Stimulated activated CD4-positive, alpha-beta T cell treated with anti-CD3 and anti-CD28 coated beads, Interleukin-2, amount 100 ng/mL, for 4 hours (primary cell): Measurements from ENCODE around the gene ATAD3A.
"Not testable (repeated sequence)": the region's sequence is repeated elsewhere in the genome, so short reads cannot be mapped to it uniquely, and the experiment has no call there.

ENCODE experiments used
- DNase-seq: peaks from one replicate; pipeline ENCODE4 v3.0.0-alpha.2; 2020; ENCODE audit warnings: low read depth

Gene ATAD3A

DNA sequence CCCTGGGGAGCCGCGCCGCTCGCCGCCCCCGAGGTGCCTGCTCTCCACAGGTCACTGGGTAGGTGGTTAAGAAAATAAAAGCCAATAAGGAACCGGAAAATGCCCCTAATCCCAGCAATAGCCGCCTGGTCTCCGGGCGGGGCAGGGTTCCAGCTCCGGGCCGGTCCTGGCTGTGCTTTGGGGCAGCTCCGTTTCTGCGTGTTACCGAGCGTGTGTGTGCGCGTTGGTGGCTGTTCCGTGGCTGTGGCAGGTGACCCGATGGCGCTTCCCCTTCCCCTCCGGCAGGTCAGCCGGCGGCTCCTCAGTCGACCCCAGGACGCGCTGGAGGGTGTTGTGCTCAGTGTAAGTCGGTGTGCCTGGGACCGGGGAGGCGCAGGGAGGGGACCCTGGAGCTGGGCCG is 11.3 kb downstream of the ATAD3A start:
- not testable (repeated sequence) for DNase-seq

DNA sequence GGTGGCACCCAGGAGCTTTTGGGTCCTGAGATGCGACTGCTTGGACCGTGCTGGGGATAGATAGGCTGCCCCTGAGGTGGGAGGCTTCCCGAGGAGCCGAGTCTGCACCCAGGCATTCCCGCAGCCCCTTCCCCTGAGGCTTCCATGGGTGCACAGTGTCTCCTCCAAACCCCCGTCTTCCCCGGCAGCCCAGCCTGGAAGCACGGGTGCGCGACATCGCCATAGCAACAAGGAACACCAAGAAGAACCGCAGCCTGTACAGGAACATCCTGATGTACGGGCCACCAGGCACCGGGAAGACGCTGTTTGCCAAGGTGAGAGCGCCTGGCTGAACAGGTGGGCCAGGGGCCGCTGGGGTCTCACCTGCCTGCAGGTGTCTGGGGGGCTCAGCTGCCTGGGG is 11.7 kb downstream of the ATAD3A start:
- not testable (repeated sequence) for DNase-seq

DNA sequence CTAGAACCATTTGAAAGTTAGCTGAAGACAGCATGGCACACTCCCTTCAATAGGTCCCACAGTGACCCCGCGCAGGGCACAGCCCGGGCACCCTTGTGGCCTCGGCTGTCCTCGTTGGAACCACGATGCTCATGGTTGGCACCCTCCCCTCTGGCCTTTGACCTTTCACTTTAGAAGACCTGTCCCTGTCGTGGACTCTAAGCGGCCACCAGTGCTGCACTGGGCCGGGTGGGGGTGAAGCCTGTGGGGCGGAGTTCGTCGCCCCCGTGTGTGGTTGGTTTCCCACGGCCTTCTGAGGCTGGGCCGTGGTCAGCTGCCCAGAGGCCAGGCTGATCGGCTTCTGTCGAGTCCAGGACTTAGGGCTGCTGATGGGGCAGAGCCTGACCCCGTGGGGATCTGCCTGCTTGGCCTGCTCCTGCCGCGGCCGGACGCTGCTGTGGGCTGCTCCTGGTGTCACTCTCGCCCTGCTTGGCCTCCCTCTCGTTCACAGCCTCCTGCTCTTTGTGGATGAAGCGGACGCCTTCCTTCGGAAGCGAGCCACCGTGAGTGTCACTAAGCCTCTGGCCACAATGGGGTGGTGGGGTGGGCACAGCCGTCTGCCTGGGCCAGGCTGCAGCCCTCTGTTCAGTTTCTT is 12.9 kb downstream of the ATAD3A start:
- not testable (repeated sequence) for DNase-seq

DNA sequence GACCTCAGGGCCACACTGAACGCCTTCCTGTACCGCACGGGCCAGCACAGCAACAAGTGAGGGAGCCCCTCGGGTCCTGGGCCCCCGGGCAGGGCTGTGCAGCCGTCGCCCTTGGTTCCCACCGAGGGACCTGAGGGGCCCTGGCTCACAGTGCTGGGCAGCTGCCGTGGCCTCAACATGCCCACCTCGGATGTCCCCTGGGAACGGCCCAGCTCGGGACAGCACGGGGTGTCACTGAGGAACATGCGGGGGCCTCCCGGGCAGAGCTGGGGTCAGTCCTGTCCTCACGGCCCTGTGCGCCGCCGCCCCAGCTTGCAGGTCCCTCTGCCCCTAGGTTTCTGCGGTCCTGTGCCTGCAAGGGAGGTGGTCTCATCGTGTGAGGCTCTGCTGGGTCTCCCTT is 14.5 kb downstream of the ATAD3A start:
- DNase-seq = not testable (repeated sequence)

DNA sequence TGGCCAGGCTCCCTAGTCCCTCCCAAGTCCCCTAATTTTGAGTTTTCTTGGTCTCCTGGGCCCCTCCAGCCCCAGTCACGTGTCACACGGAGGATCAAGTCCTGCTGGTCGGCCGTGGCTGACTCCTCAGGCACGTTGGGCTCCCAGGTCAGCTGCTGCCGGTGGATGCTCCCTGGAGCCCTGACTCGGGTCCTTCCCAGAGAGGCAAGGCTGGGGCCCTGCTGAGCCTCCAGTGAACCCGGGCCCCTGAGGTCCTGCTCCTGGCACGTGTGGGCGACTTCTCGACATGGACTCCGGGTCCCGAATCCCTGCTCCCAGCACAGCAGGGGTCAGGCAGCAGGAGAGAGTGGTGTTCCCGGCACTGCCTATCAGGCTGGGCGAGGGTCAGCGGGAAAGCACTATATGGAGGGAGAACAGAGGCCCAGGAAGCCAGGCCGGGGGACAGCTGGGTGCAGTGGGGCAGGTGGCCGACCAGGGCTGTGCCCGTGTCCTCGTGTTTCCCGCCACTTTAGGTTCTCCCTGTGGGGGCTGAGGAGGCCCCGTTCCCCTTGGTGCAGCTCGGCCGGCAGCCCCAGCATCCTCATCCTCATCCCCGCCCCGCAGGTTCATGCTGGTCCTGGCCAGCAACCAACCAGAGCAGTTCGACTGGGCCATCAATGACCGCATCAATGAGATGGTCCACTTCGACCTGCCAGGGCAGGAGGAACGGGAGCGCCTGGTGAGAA is 15.3 kb downstream of the ATAD3A start:
- DNase-seq = no peak

DNA sequence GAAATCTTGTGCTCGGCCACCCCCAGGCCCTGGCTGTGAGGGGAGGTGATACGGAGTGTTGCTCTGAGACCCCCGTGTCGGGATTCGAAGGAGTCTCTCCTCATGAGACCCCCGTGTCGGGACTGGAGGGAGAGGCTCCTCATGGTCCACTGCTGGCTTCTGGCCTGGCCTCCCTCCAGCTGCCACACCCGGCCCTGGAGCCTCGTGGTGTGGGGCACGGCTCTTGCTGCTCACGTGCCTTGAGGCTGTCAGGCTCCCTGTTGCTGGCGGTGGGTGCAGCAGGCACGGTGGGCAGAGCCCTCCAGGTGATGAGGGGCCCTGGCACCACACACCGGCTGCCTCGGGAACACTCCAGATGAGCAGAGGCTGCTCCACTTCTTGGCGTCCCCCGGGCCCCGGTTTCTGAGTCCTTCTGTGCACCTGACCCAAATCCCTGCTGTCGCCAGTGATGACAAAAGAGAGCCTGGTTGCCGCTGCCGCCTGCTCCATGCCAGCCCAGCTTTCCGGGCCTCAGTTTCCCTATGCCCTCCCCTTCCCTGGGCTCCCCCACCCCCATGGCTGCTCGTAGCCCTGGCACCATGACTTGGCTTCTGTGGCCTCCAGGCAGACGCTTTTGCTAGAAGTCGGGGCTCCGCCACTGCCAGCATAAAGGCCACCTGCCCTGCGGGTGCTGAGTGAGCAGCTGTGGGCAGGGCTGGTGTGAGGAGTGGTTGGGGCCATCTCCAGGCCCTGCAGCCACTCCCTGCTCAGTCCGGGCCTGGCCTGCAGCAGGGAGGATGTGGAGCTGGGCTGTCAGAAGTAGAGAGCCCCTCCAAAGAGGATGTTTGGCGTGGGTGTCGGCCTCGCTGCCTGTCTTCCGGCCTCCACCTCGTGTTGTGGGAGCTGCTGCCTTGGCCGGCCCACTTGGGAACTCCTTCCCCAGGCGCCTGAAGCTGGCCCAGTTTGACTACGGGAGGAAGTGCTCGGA is 16.6 kb downstream of the ATAD3A start:
- no peak for DNase-seq

DNA sequence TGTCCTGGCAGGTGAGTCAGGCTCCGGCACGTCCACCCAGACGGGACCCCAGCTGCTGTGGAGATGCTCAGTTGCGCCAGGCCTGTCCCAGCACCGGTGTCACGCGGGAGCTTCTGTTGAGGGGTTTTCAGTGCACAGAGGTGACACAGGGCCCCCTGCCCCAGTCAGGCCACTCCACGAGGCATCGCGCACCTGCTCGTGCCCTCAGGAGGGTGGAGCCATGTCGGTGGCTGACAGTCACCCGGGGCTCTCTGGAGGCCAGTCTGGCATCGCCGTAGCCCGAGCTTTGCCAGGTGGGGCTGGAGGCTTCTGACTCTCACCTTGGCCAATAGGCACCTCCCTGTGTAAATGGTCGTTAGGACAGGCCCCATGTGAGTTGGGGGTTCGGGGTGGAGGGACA is 17.4 kb downstream of the ATAD3A start:
- DNase-seq = no peak

DNA sequence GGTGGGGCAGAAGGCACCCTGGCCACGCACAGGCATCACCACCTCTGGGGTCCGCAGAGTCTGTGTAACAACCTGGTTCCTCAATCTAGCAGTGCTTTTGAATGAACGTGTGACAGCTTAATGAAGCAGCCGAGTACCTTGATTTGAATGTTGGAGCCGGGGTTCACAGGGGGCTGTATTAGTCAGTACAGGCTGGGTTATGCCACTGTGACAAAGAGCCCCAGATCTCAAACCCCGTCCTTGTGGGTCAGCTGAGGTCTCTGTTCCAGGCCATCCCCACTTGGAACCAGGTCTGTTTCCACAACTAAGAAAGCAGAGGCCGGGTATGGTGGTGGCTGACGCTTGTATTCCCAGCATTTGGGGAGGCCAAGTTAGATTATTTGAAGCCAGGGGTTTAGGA is 18.0 kb downstream of the ATAD3A start:
- DNase-seq = no peak

DNA sequence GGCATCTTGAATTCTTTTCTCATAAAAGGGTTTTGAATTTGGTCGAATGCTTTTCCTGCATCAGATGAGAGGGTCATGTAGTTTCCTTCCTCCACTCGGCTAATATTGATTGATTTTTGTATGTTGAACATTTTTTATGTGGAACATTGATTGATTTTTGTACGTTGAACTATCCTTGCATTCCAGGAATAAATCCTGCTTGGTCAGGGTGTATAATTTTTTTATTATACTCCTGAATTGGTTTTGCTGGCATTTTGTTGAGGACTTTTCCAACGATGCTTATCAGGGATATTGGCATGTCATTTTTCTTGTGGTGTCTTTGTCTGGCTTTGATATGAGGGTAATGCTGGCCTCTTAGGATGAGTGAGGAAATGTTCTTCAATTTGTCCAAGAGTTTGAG is 20.0 kb downstream of the ATAD3A start:
- no peak for DNase-seq

DNA sequence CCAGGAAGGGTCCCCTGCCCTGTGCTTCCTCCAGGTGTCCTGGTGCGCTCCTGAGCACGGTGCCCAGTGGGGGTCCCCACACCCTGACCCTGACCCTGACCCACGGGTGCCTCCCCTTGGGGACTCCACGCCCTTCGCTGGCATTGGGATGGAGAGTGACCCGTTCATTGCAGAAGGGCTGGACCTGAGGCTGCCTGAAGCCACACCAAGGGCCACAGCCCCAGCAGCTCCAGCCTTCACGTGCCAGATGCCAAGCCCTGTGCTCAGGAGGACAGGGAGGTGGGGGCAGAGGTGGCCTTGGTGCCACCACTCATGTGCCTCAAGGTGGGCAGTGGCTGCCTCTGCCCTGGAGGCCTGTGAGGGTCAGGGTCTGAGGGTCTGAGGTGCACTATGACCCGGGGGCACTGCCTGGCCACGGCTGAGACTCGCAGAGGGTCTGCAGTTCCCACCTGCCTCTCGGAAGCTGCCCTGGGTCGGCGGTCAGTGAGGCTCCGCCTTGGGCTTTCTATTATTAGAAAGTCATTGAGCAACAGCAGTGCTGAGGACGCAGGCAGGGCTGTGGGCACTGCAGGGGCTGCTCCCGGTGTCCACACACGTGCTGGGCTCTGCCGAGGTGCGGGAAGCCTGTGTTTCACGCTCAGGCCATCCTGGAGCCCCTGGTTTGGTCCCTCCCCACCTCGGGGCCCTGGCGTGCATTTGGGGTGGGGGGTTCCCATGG is 21.4 kb downstream of the ATAD3A start:
- DNase-seq = not testable (repeated sequence)

DNA sequence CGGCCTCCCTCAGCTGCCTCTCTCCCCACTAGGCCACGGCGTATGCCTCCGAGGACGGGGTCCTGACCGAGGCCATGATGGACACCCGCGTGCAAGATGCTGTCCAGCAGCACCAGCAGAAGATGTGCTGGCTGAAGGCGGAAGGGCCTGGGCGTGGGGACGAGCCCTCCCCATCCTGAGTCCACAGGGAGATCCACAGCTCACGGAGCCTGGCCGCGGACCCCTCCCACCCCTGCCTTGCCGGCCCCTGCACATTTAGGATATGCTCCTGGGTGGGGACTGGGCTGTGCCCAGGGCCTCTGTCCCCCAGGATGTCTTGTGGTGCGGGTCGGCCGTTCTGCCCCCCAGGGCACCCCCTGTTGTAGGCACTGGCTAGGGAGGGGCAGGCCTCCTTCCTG is 21.9 kb downstream of the ATAD3A start:
- DNase-seq = not testable (repeated sequence)

DNA sequence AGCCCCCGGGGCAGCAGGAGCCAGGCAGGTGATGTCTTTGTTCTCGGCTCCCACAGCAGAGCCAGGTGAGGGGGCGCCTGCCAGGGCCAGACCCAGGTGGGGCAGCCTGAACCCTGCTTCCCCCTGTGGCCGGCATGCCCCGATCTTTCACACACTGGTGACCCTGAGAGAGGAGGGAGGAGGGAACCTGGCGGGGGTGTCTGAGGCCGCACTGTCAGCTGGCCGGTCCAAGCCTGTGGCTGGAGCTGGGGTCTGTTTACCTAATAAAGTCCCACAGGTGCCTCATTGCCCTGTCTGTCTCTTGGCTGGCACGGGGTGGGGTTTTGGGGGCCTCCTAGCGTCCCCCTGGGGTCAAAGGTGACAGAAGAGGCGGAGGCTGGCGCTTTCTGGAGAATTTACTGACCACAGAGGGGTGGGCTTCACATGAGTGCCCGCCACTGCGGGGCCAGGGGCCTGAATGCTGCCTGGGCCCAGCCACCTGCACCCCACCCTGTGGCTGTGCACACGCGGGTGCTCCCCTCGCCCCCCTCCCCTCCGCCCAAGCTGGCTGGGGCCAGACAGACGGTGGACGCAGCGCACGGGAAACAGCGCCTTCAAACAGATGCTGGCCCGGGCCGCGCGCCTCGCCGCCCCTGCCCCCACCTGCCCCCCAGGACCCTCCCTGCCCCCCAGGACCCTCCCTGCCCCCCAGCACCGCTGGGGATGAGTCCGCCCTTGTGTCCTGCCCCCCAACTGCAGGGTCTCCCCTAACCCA is 22.6 kb downstream of the ATAD3A start:
- DNase-seq = no peak

DNA sequence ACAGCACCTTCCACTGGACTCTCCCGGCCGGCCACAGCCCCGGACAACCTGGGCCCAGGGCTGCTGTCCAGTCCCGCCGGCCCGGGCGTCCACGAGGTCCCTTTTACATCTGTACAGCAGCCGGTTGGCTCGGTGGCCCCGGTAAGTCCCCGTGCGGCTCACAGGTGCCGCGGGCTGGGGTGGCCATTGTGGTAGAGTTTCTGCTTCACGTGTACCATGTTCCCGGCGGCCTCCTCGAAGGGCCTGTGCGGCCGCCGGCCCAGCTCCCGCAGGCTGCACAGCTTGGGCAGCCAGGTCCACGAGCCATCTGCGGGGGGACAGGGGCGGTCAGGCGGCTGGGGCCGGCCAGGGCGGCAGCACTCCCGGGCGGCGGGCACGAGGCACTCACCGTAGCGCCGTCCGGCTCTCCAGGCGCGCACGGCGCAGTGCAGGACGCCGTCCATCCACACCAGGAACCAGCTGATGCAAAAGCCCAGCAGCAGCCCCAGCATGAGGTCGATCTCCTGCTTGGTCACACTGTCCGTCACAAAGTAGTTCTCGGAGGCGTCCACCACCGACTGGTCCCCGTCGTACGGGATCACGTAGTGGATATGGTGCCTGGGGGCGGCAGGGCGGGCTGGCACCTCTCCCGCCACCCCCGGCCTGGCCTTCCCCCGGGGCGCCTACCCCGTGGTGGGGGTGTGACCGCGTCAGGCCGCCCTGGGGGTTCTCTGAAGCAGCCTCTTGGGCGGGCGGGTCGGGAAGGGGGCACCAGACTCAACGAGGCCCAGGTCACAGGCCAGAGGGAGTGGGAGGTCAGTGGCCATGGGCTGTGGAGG is 23.4 kb downstream of the ATAD3A start:
- no peak for DNase-seq

DNA sequence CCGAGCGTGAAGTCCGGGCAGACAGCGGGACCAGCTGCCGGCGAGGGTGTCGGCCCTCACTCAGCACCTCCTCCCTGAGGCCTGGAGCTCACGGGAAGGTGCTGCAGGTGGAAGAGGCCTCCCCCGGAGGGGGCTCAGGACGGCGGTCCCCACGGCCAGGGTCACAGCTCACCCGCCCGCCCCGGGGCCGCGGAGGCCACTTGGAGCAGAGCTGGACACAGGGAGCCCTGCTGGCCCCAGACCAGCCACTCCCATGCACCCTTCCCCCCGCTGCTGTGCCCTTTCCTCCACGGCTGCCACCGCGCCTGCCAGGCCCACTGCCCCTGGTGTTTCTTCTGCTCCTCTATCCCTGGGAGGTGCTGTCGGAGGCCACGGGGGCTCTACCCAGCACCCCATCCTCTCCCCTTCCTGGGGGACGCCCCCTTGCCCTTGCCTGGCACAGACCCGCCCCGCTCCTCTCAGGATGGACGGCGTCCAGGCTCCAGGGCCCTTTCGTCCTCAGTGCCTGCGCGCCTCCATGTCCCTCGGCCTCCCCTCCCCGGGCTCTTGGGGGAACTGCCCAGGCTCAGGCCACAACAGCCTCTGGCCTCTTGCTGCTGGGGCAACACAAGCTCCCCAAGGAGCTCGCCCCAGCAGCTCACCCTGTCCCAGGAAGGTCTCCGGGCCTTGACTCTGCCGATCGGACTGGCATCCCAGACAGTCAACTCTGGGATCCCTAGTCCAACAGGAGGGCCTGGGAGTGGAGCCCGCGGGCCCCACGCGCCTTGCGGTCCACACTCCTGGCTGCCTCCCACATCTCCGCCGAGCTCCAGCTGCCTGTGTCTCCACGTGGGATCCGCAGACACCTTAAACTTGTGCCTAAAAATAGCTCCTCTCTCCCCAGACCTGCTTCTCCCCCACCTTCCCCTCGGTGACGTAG is 24.3 kb downstream of the ATAD3A start:
- DNase-seq = no peak

DNA sequence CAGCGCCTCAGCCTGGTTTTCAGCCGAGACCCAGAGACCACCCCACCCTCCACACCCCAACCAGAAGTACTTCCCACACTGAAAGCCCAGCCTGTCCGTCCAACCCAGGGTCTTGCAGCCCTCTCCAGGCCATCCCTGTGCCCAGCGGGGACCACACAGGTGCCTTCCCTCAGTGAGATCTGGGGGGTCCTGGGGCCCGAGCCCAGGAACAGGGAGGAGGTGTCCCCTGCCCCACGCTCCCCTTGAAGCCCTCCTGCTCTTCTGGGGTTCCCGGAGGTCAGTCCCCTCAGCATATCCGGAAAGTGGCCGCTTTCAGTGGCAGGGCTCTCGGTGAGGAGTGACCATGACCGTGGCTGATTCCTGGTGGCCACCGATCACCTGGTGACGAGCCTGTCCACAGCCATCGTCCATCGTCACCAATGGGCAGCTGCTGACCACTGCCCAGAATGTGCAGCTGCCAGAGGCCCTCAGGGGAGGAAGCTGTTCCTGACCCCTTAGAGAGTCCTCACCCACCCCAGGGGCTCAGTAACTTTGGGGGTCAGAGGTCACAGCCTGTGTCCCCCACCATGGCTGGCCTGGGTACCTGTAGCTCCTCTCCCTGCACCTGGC is 25.1 kb downstream of the ATAD3A start:
- no peak for DNase-seq

DNA sequence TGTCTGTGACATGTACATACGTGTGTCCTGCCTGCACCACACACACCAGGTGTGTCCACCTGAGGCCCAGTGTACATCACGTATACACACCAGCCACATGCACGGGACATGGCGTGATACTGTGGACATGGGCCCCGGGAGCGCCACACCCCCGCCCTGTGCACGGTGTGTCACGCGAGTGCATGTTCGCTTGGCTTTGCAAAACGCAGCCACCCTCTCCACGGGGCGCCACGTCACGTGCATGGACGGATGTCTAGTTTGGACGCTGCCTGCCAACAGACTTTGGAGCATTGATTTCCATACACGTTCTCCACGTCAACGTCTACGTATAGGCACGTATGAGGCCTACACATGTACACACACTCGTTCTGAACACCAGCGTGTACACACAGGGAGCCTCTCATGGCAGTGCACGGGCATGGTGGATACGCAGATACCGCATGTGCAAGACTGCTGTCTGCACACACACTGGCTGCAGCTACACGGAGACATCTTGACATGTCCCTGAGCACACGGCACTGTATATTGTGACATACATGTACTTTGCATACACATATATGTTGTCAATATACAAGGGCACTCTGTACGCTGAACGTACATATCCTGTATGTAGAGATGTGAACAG is 25.8 kb downstream of the ATAD3A start:
- no peak for DNase-seq

DNA sequence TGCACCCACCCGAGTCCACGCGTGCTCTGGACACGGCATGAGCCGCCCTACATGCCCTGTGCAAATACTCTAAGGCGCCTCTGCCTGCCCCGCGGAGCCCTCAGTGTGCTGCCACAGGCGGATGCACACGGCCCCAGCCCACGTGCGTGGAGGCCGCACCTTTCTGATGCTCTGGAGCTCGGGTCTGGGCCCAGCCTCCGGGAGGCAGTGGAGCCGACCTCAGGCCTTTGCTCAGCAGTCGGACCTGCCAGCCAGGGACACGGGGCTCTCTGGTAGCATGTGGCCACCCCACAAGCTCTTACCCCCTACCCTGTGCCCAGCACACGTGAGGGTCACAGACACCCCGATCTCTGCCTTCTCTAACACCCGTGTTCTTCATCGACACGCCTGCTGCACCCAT is 26.4 kb downstream of the ATAD3A start:
- DNase-seq = no peak

DNA sequence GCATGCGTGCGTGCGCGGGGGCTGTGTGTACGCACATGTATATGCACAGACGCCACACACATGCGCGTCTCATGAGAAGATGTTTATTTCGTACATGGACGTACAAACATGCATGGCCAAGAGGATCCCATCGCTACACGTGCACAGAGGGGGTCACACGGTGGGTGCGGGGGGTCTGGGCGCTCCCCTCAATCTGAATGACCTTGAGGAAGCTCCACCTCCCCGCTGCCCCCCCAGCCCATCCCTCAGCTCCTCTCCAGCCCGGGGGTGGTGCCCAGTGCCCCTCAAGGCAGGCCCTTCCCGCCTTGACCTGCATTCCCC is 27.0 kb downstream of the ATAD3A start:
- DNase-seq = no peak
